OCI-LY7 (cell line): ENCODE data around the gene EVA1C.

ENCODE experiments used
- CTCF ChIP-seq: fragments of 200-600 bp; sonication (generic); conservative IDR thresholded peaks from 2 replicates; pipeline ENCODE4 v1.5.1; 2014; ENCODE audit warnings: mild to moderate bottlenecking, antibody characterized with exemption, low read length, moderate library complexity, mixed read lengths
- EZH2phosphoT487 ChIP-seq: fragments of 200-600 bp; sonication (generic); IDR thresholded peaks from 2 replicates; pipeline ENCODE4 v1.6.1; 2018; ENCODE audit warnings: low read depth, borderline replicate concordance, mild to moderate bottlenecking, mixed run types, antibody characterized with exemption, low read length, moderate library complexity, mixed read lengths

- TF ChIP-seq CTCF (0 out of 2 replicates have a peak, but pooled peaks have one; percentile 23), EZH2phosphoT487 (no peak)
Measured at GRCh38 chr21:32425628-32426027, 13.1 kb downstream of the EVA1C start.
